Subcutaneous preadipocyte (primary cell): ENCODE data around the gene DCAF8L2. TPM values are rescaled to one million over a fixed set of nuclear protein-coding genes. Genes with fewer than 3 reads are reported as not detected.

Experiments
- total RNA-seq: library from RNA; depleted of rRNA; stranded (reverse); fragments of >200 nt; gene quantifications from 2 replicates; pipeline ENCODE4 v1.2.3, GENCODE V29; 2012

DCAF8L2 gene
- total RNA-seq, result under 0.01 TPM in 1 of 2 replicates, not detected in the other

GRCh38 chrX:27590044-27590443 lies at the start of gene DCAF8L2:
TSS of gene DCAF8L2 (plus strand) at chrX:27590344. CDS start at chrX:27746896, 156,552 bp downstream.

Other genes starting within 250 kb of the DCAF8L2 start
- not detected in 2 replicates for gene PPP4R3C, start 127.0 kb upstream of the DCAF8L2 start, total RNA-seq
- not detected in 2 replicates for gene MAGEB10, start 217.6 kb downstream of the DCAF8L2 start, total RNA-seq